GM18511 (cell line): ENCODE measurements around the gene C4orf36.
"Not testable (repeated sequence)": the region's sequence is repeated elsewhere in the genome, so short reads cannot be mapped to it uniquely, and the experiment has no call there.

Experiments used
- ATAC-seq: cut with Tn5 transposase; IDR thresholded peaks from one replicate; pipeline ENCODE4 v1.9.1; 2021; ENCODE audit warnings: mild to moderate bottlenecking, moderate library complexity; ENCODE audit not compliant: unreplicated experiment

The C4orf36 gene

GRCh38 chr4:86917212-86918039 is 25.2 kb upstream of the C4orf36 start:
- no peak for ATAC-seq

GRCh38 chr4:86916392-86916791 is 24.2 kb upstream of the C4orf36 start:
- ATAC-seq: no peak

GRCh38 chr4:86910820-86911684 is 18.8 kb upstream of the C4orf36 start:
- ATAC-seq: no peak

DNA sequence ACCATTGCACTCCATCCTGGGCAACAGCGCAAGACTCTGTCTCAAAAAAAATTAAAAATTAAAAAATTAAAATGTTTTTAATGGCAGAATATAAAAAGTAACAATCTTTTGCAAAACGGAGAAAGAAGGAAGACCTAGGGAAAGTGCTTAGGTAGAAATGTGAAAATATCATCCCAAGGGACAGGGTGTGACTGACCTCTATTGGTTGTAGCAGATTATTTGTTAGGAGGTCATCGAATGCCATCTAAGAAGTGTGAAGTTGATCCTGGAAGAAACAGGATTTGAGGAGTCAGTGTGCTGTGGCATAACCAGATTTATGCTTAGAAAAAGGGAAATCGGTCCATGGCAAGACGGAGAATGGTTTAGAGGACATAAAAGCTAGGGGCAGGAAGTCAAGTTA is 18.1 kb upstream of the C4orf36 start:
- no peak for ATAC-seq

- no peak for ATAC-seq
These were observed 17.5 kb upstream of the C4orf36 start for GRCh38 chr4:86909546-86910295.

- ATAC-seq: no peak
These were observed 16.0 kb upstream of the C4orf36 start for GRCh38 chr4:86908251-86908657.

GRCh38 chr4:86901864-86902263 is 9.6 kb upstream of the C4orf36 start:
- no peak for ATAC-seq

DNA sequence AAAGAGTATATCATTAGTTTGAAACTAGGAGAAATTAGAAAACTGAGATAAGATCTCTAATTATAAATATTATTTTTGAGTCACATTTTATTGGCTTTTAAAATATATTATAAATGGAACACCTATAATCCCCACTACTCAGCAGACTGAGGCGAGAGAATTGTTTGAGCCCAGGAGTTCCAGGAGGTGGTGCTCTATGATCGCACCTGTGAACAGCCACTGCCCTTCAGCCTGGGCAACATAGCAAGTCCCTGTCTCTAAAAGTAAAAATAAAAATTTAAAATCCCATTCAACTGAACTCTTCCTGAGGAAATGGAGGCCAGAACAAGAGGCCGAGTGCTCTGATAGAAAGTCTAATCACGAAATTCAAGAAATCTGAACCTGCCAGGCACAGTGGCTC is 6.3 kb upstream of the C4orf36 start:
- ATAC-seq: no peak

DNA sequence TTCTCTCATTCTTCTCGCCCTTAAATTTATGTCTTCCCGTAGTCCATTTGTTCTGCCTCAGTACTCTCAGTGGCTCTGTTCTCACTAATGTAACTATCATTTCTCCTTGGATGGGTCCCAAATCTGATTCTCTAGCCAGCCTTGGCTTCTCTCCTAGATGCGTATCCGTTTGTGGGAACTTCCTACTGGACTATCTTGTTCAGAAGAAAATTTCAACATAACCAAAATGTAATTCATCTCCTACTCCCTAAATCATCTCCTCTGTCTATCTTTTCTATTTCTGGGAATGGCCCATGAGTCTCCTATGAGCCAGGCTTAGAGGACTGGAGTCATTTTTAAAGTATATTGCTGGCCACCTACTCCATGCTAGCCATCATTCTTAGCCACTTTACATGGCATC is 4.4 kb upstream of the C4orf36 start:
- ATAC-seq: no peak

GRCh38 chr4:86895692-86896488 is 3.7 kb upstream of the C4orf36 start:
- ATAC-seq: peak; percentile 57

GRCh38 chr4:86894455-86894854 is 2.2 kb upstream of the C4orf36 start:
- no peak for ATAC-seq

DNA sequence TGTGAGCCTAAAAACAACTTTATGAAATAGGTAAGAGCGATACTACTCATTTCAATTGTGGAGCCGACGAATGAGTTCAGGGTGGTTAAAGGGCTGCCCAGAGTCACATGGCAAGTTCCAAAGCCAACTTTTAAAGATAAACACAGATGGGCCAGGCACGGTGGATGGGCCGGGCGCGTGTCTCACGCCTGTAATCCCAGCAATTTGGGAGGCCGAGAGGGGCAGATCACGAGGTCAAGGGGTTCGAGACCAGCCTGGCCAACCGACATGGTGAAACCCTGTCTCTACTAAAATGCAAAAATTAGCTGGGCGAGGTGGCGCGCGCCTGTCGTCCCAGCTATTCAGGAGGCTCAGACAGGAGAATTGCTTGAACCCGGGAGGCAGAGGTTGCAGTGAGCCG is 914 bp upstream of the C4orf36 start:
- ATAC-seq: no peak

- ATAC-seq: peak; percentile 20
These were observed 376 bp upstream of the C4orf36 start for GRCh38 chr4:86892636-86892960.

- no peak for ATAC-seq
These were observed 1.4 kb downstream of the C4orf36 start for GRCh38 chr4:86890790-86891189.

DNA sequence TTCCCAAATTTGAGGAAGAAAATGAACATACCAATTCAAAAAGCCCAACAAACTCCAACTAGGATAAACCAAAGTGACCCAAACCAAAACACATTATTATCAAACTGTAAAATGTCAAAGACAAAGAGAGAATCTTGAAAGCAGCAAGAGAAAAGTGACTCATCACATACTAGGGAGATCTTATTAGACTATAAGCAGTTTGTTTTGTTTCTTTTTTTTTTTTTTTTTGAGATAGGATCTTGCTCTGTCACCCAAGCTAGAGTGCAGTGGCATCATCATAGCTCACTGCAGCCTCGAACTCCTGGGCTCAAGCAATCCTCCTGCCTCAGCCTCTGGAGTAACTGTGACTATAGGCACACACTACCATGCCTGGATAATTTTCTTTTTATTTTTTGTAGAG is 12.6 kb downstream of the C4orf36 start:
- no peak for ATAC-seq

GRCh38 chr4:86878640-86879039 is 13.6 kb downstream of the C4orf36 start:
- ATAC-seq: no peak

GRCh38 chr4:86876894-86877685 is 15.1 kb downstream of the C4orf36 start:
- ATAC-seq: no peak

DNA sequence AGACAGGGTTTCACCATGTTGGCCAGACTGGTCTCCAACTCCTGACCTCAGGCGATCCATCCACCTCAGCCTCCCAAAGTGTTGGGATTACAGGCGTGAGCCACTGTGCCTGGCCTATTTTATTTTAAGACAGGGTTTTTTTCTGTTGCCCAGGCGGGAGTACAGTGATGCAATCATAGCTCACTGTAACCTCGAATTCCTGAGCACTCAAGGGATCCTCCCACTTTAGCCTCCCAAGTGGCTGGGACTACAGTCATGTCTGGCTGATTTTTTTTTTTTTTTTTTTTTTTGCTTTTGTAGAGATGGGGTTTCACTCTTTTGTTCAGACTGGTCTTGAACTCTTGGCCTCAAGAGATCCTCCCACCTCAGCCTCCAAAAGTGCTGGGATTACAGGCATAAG is 16.8 kb downstream of the C4orf36 start:
- not testable (repeated sequence) for ATAC-seq

DNA sequence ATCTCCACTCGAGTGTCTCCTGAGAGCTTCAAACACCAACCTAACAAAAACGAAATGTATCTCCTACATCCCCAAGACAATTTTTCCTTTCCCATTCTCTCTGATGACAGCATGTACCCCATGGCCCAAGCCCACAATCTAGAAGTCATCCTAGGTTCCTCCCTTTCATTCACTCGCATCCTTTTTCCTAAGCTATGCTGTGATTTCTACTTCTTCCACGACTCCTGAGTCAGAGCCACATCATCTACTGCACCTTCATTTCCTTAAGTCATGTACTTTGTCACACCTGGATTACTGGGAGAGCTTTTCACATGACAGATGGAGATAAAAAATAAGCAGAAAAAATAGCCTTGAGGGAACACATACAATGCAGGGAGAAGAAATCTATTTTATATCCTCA is 20.1 kb downstream of the C4orf36 start:
- ATAC-seq: no peak
